BJ (cell line): Measurements from ENCODE around the gene PTX4. TPM values are rescaled to one million over a fixed set of nuclear protein-coding genes. Genes with fewer than 3 reads are reported as not detected.
"Not testable (repeated sequence)": the region's sequence is repeated elsewhere in the genome, so short reads cannot be mapped to it uniquely, and the experiment has no call there.

ENCODE experiments used
- CTCF ChIA-PET: fragments of 350-600 bp; formaldehyde crosslinking; extraction: SDS; loops from one replicate; lab custom pipeline; 2021; ENCODE audit warnings: antibody characterized with exemption, inconsistent platforms; lab: Yijun Ruan, JAX
- POLR2A ChIA-PET: fragments of 300-600 bp; sonication (Branson Sonifier 250); formaldehyde crosslinking; extraction: SDS; loops from one replicate; lab custom pipeline; 2021; ENCODE audit warnings: antibody characterized with exemption; lab: Charles Lee
- DNase-seq: peaks from one replicate; pipeline ENCODE4 v3.0.0-alpha.2; 2011; ENCODE audit warnings: low read depth
- H3K27me3 ChIP-seq: 2 replicates; pipeline ENCODE4 v1.6.0; 2011; ENCODE audit warnings: low read length; ENCODE audit not compliant: control insufficient read depth, insufficient read depth
- H3K36me3 ChIP-seq: 2 replicates; pipeline ENCODE4 v1.5.1; 2011; ENCODE audit warnings: low read length; ENCODE audit not compliant: control insufficient read depth, insufficient read depth
- H3K4me3 ChIP-seq: 2 replicates; pipeline ENCODE4 v1.5.1; 2011; ENCODE audit warnings: low read depth, mild to moderate bottlenecking, control low read depth, low read length
- CTCF ChIP-seq: IDR thresholded peaks from 2 replicates; pipeline ENCODE4 v1.5.1; 2011; ENCODE audit warnings: low read depth, mild to moderate bottlenecking, control low read depth, inconsistent platforms, low read length, moderate library complexity; ENCODE audit not compliant: insufficient read depth
- polyA plus RNA-seq: library from polyadenylated mRNA; depleted of rRNA; stranded (reverse); fragments of >200 nt; gene quantifications from 2 replicates; pipeline ENCODE4 v1.2.3, GENCODE V29; 2011

Gene PTX4
- polyA plus RNA-seq, 1 experiment, result not detected

GRCh38 chr16:1441391-1441829 lies 47.3 kb downstream of the PTX4 start:
- CTCF ChIA-PET, result no interaction called here
- Histone ChIP-seq H3K27me3 (no peaks in the 10 kb centered on the region), H3K4me3 (no peak overlapping the region), H3K36me3 (peaks cover 5% of the 10 kb centered on the region)
- POLR2A ChIA-PET, result no interaction called here
- DNase-seq, result no peak
- TF ChIP-seq CTCF, result no peak

DNA sequence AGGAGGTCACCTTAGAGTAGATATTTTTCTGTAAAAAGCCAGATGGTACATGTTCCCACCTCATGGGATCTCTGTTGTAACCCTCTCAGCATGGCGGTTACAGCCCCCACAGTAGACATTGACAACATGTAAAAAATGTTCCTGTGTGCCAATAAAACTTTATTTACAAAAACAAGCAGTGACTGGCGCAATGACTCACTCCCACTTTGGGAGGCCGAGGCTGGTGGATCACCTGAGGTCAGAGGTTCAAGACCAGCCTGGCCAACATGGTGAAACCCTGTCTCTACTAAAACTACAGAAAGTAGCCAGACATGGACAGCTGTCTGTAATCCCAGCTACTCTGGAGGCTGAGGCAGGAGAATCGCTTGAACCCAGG lies 49.1 kb downstream of the PTX4 start:
- DNase-seq, H3K4me3 ChIP-seq, H3K36me3 ChIP-seq, POLR2A ChIA-PET, H3K27me3 ChIP-seq, CTCF ChIA-PET: not testable (repeated sequence)

- TF ChIP-seq CTCF, result no peak
- Histone ChIP-seq H3K4me3 (no peak overlapping the region), H3K36me3 (no peaks in the 10 kb centered on the region), H3K27me3 (no peaks in the 10 kb centered on the region)
- DNase-seq, result no peak
- CTCF ChIA-PET, result interaction anchor here (1.6 kb wide), 1 partner anchor 11 kb away, joined by 5 read pairs; no protein-coding TSS in a partner anchor
- POLR2A ChIA-PET, result no interaction called here
Observed at GRCh38 chr16:1439058-1439698, 49.6 kb downstream of the PTX4 start.

- ChIA-PET CTCF (interaction anchor here (1.6 kb wide), 1 partner anchor 10 kb away, joined by 5 read pairs; no protein-coding TSS in a partner anchor), POLR2A (no interaction called here)
- no peaks in the 10 kb centered on the region for H3K36me3 ChIP-seq
- DNase-seq, result no peak
- no peak overlapping the region for H3K4me3 ChIP-seq
- TF ChIP-seq CTCF, result no peak
- H3K27me3 ChIP-seq, result no peaks in the 10 kb centered on the region
Observed at GRCh38 chr16:1438229-1439057, 50.3 kb downstream of the PTX4 start.

DNA sequence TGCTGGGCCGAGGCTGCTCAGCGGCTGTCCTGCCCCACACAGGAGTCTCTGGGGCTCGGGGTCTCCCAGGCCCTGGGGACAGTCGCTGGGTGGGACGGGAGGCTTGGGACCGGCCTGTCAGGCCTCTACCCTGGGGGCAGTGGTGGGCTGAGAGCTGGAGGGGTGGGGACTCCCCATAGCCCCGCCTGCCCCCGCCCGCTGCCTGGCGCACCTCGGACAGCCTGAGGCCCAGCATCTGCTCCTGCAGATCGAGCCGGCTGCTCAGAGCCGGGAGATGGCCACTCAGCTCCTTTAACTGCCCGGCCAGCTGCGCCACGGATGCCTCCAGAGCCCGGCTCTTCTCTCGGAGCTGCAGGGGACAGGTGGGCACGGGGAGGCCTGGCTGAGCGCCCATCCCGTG lies 51.1 kb downstream of the PTX4 start:
- Histone ChIP-seq H3K4me3 (no peak overlapping the region), H3K27me3 (no peaks in the 10 kb centered on the region), H3K36me3 (no peaks in the 10 kb centered on the region)
- ChIA-PET POLR2A (interaction anchor here (0.6 kb wide), 1 partner anchor 11 kb away, joined by 3 read pairs; no protein-coding TSS in a partner anchor), CTCF (interaction anchor here (1.6 kb wide), 1 partner anchor 9 kb away, joined by 5 read pairs; no protein-coding TSS in a partner anchor)
- no peak for TF ChIP-seq CTCF
- no peak for DNase-seq
